Measurements from ENCODE around the gene BNC1. TPM values are rescaled to one million over a fixed set of nuclear protein-coding genes. Genes with fewer than 3 reads are reported as not detected.

BNC1 gene
- total RNA-seq, 4 donors from 2014 or later, result 0.11 to 0.83 (median 0.19) TPM; not detected in 1

DNA sequence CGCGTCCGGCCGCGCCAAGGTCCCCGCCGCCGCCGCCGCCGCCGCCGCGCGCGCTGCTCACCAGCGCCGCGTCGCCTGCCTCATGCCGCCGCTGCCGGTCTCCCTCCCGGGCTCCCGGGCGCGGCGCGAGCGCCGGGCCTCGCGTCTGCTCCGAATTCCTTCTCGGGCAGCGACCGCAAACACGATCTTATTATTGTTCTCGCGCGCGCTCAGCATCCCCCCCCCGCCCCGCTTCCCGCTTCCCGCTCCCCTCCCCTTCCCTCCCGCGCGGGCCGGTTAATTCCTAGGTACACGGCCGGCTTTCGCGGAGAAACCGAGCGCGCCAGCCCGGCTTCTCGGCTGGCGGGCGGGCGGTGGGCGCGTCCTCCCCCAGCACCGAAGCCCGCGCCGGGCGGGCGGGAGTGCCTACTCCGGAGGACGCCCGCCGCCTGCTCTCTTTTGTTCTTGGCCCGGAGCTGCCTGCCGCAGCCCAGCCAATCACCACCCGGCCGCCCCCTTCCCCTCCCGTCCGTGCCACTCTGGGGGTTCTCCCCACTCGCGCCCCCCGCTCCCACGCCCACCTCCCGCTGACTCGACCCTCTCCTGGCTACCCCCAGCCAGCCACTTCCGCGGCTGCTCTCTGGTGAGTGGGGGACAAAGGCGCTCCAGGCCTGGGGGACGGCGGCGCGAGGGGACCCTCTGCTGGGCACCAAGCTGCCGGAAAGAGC is 76.7 kb downstream of the BNC1 start, which contains the start of gene HDGFL3:
Gene HDGFL3, minus strand, starts transcription at position 164 of the 707 bp plus-strand sequence. CDS start 409 bp downstream, outside the sequence.
- H3K36me3 ChIP-seq, result no peaks in the 10 kb centered on the region
- peaks cover 16 to 34% (median 34%) of the 10 kb centered on the region in 4 donors for H3K4me1 ChIP-seq
- no peaks in the 10 kb centered on the region for H3K9me3 ChIP-seq
- TF ChIP-seq POLR2AphosphoS5 (IDR thresholded peaks at IDR 0.05) (peak; percentile 5 to 36), EP300 (IDR thresholded peaks at IDR 0.05) (no peak)
- no peak for DNase-seq (ENCODE audit: extremely low spot score)
- WGBS, result 2% methylated on average over 27 of the region's 94 CpGs
- no peaks in the 10 kb centered on the region for H3K27me3 ChIP-seq
- intact Hi-C loops (cut with DNase I), result loop anchor here (5.0 kb wide), 2 partner anchors 141 to 196 kb away; partner anchors contain the start of genes BTBD1 and C15orf40
- peak within 1 kb of the TSS; percentile 88 to 96 (median 91) for H3K4me3 ChIP-seq
- peak within 1 kb of the TSS; percentile 91 to 96 (median 94) for H3K27ac ChIP-seq (replicated peaks in 1 of 4)

DNA sequence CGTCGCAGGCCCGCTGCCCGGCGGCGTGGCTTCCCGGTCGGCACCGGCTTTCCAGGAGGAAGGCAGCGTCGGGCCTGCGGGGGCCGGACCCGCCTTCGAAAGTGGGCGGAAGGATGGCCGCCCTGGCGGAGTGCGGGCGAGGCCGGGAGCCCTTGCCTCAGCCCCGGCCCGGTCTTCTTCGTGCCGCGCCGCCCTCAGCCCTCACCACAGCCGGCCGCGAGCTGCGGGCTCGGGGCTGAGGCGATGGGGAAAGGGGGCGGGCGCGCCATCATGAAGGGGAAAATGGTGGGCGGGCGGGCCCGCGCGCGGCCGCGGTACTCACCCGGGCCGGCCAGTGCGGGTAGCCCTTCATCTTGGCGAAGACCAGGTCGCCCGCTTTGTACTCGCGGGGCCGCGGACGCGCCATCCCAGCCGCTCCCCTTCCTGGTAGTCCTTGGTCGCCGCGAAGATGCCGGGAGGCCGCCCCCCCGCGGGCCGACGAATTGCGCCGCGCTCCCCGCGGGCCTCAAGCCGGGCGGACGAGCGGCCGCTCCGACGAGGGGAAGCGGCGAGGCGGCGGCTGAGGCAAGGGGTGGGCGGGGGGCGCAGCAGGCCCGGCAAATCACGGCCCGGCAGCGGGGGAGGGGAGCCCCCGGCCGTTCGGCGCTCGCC is 77.3 kb downstream of the BNC1 start:
- Histone ChIP-seq H3K36me3 (no peaks in the 10 kb centered on the region), H3K27ac (replicated peaks in 1 of 4) (peak overlapping the region; percentile 91 to 96 (median 94)), H3K4me3 (peak overlapping the region; percentile 88 to 96 (median 91)), H3K4me1 (peaks cover 16 to 40% (median 39%) of the 10 kb centered on the region in 4 donors), H3K27me3 (no peaks in the 10 kb centered on the region), H3K9me3 (no peaks in the 10 kb centered on the region)
- no peak for DNase-seq (ENCODE audit: extremely low spot score)
- intact Hi-C loops (cut with DNase I), result loop anchor here (5.0 kb wide), 2 partner anchors 140 to 195 kb away; partner anchors contain the start of genes BTBD1 and C15orf40
- TF ChIP-seq EP300 (IDR thresholded peaks at IDR 0.05), result peak; percentile 16
- no peak for TF ChIP-seq POLR2AphosphoS5 (IDR thresholded peaks at IDR 0.05)
- WGBS, result 0% methylated on average over 7 of the region's 93 CpGs

DNA sequence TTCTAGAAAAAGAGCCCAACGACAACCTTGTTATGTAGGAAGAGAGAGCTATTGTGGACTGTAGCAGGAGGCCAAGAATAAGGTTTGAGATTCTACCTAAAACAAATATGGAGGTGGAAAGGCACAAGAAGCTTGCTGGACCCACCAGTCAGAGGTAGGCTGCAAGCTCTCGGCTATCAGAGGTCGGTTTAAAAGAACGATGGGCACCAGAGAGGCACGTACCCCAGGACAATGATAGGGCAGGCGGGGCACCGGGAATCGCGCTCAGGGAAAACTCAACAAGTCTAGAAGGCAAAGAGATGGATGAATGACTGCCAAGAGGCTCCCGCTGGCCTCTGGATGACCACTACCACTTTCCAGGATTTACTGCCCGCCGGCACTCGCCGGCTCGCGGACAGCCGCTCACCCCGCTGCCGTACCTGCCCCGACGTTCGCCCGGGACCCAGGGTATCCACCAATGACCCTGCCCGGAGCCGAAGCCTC is 77.9 kb downstream of the BNC1 start:
- no peaks in the 10 kb centered on the region for H3K36me3 ChIP-seq
- no peak for DNase-seq (ENCODE audit: extremely low spot score)
- TF ChIP-seq EP300 (IDR thresholded peaks at IDR 0.05) (no peak), POLR2A (IDR thresholded peaks at IDR 0.05; ENCODE audit: low read depth) (no peak), POLR2AphosphoS5 (IDR thresholded peaks at IDR 0.05) (no peak)
- TF ChIP-seq, protein P1, sequence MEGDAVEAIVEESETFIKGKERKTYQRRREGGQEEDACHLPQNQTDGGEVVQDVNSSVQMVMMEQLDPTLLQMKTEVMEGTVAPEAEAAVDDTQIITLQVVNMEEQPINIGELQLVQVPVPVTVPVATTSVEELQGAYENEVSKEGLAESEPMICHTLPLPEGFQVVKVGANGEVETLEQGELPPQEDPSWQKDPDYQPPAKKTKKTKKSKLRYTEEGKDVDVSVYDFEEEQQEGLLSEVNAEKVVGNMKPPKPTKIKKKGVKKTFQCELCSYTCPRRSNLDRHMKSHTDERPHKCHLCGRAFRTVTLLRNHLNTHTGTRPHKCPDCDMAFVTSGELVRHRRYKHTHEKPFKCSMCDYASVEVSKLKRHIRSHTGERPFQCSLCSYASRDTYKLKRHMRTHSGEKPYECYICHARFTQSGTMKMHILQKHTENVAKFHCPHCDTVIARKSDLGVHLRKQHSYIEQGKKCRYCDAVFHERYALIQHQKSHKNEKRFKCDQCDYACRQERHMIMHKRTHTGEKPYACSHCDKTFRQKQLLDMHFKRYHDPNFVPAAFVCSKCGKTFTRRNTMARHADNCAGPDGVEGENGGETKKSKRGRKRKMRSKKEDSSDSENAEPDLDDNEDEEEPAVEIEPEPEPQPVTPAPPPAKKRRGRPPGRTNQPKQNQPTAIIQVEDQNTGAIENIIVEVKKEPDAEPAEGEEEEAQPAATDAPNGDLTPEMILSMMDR (IDR thresholded peaks at IDR 0.05), result no peak
- H3K4me3 ChIP-seq, result peak overlapping the region; percentile 88 to 96 (median 91)
- intact Hi-C loops (cut with DNase I), result loop anchor here (5.0 kb wide), 2 partner anchors 139 to 194 kb away; partner anchors contain the start of genes BTBD1 and C15orf40
- no peaks in the 10 kb centered on the region for H3K27me3 ChIP-seq
- no peaks in the 10 kb centered on the region for H3K9me3 ChIP-seq
- peak overlapping the region; percentile 91 to 96 (median 94) for H3K27ac ChIP-seq (replicated peaks in 1 of 4)
- 2% methylated on average over 22 of the region's 25 CpGs for WGBS
- H3K4me1 ChIP-seq, result peaks cover 16 to 46% (median 45%) of the 10 kb centered on the region in 4 donors

Other genes with a start within 250 kb of the BNC1 start
- 10 to 100 TPM; 53.2 to 69.6 (median 64.2) TPM for gene BTBD1, start 217.4 kb downstream of the BNC1 start, total RNA-seq
- gene TM6SF1, start 177.0 kb downstream of the BNC1 start, total RNA-seq, result 1 to 10 TPM; 5.8 to 7.8 (median 6.6) TPM
- 10 to 100 TPM; 38.1 to 72.6 (median 47.9) TPM for gene HDGFL3, start 76.8 kb downstream of the BNC1 start, total RNA-seq
- gene SH3GL3, start 162.7 kb upstream of the BNC1 start, total RNA-seq, result under 1 TPM in 1 of 4 donors, not detected in 3; 0.19 TPM

Measured in esophagus muscularis mucosa (tissue), 4 donors.